NT2/D1 (cell line): Measurements from ENCODE around the gene NR1I3.

Experiments
- DNase-seq: peaks from one replicate; pipeline ENCODE4 v3.0.0-alpha.2; 2011; ENCODE audit warnings: low read depth, low spot score
- H3K27me3 ChIP-seq: 2 replicates; pipeline ENCODE4 v1.6.0; 2011; ENCODE audit warnings: mild to moderate bottlenecking; ENCODE audit not compliant: insufficient read length, insufficient read depth
- H3K36me3 ChIP-seq: 2 replicates; pipeline ENCODE4 v1.6.1; 2011; ENCODE audit warnings: mild to moderate bottlenecking, low read length, mixed read lengths; ENCODE audit not compliant: insufficient read depth, insufficient read length
- H3K4me1 ChIP-seq: 2 replicates; pipeline ENCODE4 v1.5.1; 2011; ENCODE audit not compliant: insufficient read depth, insufficient read length
- H3K4me3 ChIP-seq: 2 replicates; pipeline ENCODE4 v1.5.1; 2011; ENCODE audit warnings: low read depth; ENCODE audit not compliant: insufficient read length
- H3K9ac ChIP-seq: 2 replicates; pipeline ENCODE4 v1.6.0; 2011; ENCODE audit warnings: low read depth; ENCODE audit not compliant: insufficient read length
- H3K9me3 ChIP-seq: 2 replicates; pipeline ENCODE4 v1.5.1; 2011; ENCODE audit warnings: mild to moderate bottlenecking, low read length; ENCODE audit not compliant: insufficient read depth
- SUZ12 ChIP-seq: IDR thresholded peaks from 2 replicates; pipeline ENCODE4 v1.6.1; 2011; ENCODE audit not compliant: insufficient read length, insufficient read depth; ENCODE audit errors: extremely low read depth
- YY1 ChIP-seq: IDR thresholded peaks from 2 replicates; pipeline ENCODE4 v1.6.1; 2011; ENCODE audit not compliant: insufficient read length, insufficient read depth
- ZNF274 ChIP-seq: IDR thresholded peaks from 2 replicates; pipeline ENCODE4 v1.6.1; 2011; ENCODE audit warnings: mild to moderate bottlenecking, low read depth, low read length

NR1I3 gene

DNA sequence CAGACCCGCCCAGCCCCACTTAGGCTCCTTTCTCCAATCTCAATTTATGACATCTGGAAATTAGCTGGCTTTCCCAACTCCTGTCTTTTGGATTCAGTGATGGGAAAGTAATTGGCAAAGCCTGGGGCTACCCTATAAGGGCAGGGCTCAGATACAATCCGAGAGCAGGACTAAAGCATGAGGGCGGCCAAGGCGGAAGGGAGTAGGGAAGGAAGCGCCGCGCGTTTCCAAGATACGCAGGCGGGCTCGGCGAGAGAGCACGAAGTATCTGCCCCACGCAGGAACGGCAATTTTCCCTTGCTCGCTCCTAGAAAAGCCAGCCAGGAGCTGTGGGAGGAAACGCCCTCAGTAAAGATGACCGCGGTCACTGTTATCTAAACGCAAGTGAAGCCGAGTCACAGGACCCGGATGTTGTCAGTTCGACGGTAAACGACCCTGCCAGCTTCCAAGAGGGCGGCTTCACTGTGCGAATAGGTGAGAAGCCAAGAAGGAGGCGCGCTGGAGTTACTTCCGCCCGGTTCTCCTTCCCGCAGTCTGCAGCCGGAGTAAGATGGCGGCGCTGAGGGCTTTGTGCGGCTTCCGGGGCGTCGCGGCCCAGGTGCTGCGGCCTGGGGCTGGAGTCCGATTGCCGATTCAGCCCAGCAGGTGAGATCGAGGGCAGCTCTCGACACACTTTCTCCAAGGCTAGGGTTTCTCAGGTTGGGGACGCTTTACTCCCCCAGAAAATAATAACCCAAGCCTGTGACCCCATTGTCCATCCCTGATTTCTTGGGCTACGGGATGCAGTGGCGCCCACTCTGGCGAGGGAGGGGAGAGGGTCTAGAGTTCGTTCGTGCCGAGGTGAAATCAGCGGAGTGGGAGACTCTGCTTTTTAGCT, 35.9 kb downstream of the NR1I3 start, which contains the start of gene NDUFS2:
Gene NDUFS2 (plus strand): TSS at position 532 of the 877 bp plus-strand sequence. CDS start 19 bp downstream, at position 551.
- peaks cover 39% of the 10 kb centered on the region for H3K36me3 ChIP-seq
- no peaks in the 10 kb centered on the region for H3K27me3 ChIP-seq
- peak; percentile 100 for DNase-seq
- TF ChIP-seq YY1 (peak; percentile 100), SUZ12 (no peak), ZNF274 (no peak)
- peak within 1 kb of the TSS; percentile 83 for H3K4me3 ChIP-seq
- no peaks in the 10 kb centered on the region for H3K9me3 ChIP-seq
- H3K9ac ChIP-seq = peak within 1 kb of the TSS; percentile 96
- H3K4me1 ChIP-seq = peaks cover 36% of the 10 kb centered on the region

- Histone ChIP-seq H3K9me3 (no peaks in the 10 kb centered on the region), H3K36me3 (peaks cover 35% of the 10 kb centered on the region), H3K4me3 (peak overlapping the region; percentile 83), H3K9ac (peak overlapping the region; percentile 96), H3K4me1 (peaks cover 42% of the 10 kb centered on the region), H3K27me3 (no peaks in the 10 kb centered on the region)
- no peak for DNase-seq
- no peak for TF ChIP-seq YY1
Observed at GRCh38 chr1:161200992-161201835, 36.8 kb downstream of the NR1I3 start.

- H3K9me3 ChIP-seq = no peaks in the 10 kb centered on the region
- TF ChIP-seq ZNF274 (no peak), YY1 (no peak), SUZ12 (no peak)
- no peak overlapping the region for H3K4me3 ChIP-seq
- H3K4me1 ChIP-seq = peaks cover 42% of the 10 kb centered on the region
- peak overlapping the region; percentile 96 for H3K9ac ChIP-seq
- peaks cover 35% of the 10 kb centered on the region for H3K36me3 ChIP-seq
- DNase-seq = peak; percentile 59
- no peaks in the 10 kb centered on the region for H3K27me3 ChIP-seq
Observed at GRCh38 chr1:161200421-161200991, 37.5 kb downstream of the NR1I3 start.

DNA sequence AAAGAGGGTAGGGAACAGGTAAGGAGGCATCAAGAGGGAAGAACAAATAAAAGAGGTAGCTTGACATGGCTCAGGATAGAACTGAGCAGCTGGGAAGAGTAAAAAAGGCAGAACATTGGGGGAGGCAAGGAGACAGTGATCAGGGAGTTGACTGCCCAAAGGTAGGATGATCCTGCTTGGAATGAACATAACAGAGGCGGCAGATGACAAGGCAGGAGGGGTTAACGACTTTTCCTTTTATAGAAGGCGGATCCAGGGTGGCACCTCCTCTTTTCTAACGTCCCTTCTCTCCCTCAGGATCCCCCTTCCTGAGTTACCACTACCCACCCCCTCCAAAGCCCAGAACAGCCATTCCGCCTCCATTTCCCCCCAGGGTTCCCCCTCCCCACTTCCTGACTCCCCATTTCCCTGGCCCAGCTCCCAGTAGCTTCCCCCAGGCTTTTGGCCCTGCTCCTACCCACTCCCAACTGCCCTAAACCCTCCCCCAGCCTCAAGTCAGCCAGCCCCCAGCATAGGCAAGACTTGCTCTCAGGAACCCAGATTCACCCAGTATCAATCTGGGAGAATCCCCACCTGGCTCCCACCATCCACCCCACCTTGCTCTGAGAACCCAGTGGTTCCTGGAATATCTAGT, 38.4 kb downstream of the NR1I3 start:
- peak overlapping the region; percentile 12 for H3K4me3 ChIP-seq
- peaks cover 35% of the 10 kb centered on the region for H3K36me3 ChIP-seq
- DNase-seq = no peak
- no peaks in the 10 kb centered on the region for H3K9me3 ChIP-seq
- H3K9ac ChIP-seq = peak overlapping the region; percentile 86
- TF ChIP-seq SUZ12 (no peak), YY1 (no peak), ZNF274 (no peak)
- peaks cover 42% of the 10 kb centered on the region for H3K4me1 ChIP-seq
- no peaks in the 10 kb centered on the region for H3K27me3 ChIP-seq

GRCh38 chr1:161198897-161199431, 39.0 kb downstream of the NR1I3 start, which contains the start of gene ADAMTS4:
ADAMTS4 (minus strand) TSS chr1:161199054; CDS start chr1:161198627, 427 bp downstream.
- Histone ChIP-seq H3K9ac (peak within 1 kb of the TSS; percentile 86), H3K27me3 (no peaks in the 10 kb centered on the region), H3K36me3 (peaks cover 34% of the 10 kb centered on the region), H3K4me3 (peak within 1 kb of the TSS; percentile 52), H3K9me3 (no peaks in the 10 kb centered on the region), H3K4me1 (peaks cover 42% of the 10 kb centered on the region)
- DNase-seq = no peak
- TF ChIP-seq SUZ12 = no peak
- TF ChIP-seq YY1 = no peak
- TF ChIP-seq ZNF274 = no peak

DNA sequence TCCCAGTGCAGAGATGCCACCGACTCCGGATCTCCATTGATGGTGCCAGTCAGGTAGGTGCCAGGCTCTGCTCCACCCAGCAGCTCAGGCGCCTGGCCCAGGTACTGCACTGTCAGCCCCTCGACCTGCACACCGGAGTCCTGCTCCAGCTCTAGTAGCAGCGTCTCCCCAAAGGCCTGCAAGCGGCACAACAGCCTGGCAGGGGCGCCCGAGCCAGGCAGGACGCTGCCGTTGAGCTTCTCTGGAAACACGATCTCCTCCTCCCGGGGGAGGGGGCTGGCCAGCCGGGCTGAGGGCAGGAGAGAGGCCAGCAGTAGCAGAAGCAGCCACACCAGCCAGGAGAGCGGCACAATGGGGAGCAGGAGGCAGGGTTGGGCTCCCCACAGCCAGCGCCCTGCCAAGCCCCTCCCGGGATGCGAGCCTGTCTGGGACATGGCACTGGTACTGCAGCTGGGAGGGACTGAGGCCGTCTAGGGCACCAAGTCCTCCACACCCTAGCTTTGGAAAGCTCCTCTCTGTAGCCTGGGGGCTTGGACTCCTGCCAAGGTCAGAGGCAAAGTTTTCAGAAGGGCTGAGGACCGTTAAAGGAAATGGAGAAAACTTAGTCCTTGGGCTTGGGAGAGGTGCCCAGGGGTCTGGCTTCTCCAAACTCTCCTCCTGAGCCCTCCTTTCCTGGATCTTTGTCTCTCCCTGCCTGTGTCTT, 39.7 kb downstream of the NR1I3 start:
- DNase-seq = peak; percentile 55
- no peaks in the 10 kb centered on the region for H3K27me3 ChIP-seq
- H3K9me3 ChIP-seq = no peaks in the 10 kb centered on the region
- no peak for TF ChIP-seq YY1
- no peak for TF ChIP-seq SUZ12
- TF ChIP-seq ZNF274 = no peak
- H3K9ac ChIP-seq = peak overlapping the region; percentile 86
- peaks cover 34% of the 10 kb centered on the region for H3K36me3 ChIP-seq
- H3K4me1 ChIP-seq = peaks cover 41% of the 10 kb centered on the region
- peak overlapping the region; percentile 52 for H3K4me3 ChIP-seq
